WTC11 (cell line): ENCODE results near the gene DPF1. TPM values are rescaled to one million over a fixed set of nuclear protein-coding genes. Genes with fewer than 3 reads are reported as not detected.

Source experiments
- ATAC-seq: fragments of 200-7000 bp; cut with Tn5 transposase; 2 replicates; pipeline ENCODE4 v1.10.0; 2021; ENCODE audit warnings: mild to moderate bottlenecking, moderate library complexity
- CTCF ChIA-PET: fragments of 300-600 bp; sonication (Branson Sonifier 250); formaldehyde crosslinking; loops from one replicate; lab custom pipeline; 2021; ENCODE audit warnings: antibody characterized with exemption; lab: Charles Lee
- POLR2A ChIA-PET: fragments of 350-600 bp; sonication (Branson Sonifier 250); formaldehyde crosslinking; loops from one replicate; lab custom pipeline; 2021; ENCODE audit warnings: antibody characterized with exemption; lab: Charles Lee
- DNase-seq: peaks from one replicate; pipeline ENCODE4 v3.0.0; 2021; ENCODE audit warnings: low spot score
- H3K27ac Mint-ChIP-seq: 2 replicates; pipeline ENCODE4 v1.8.0; 2021; ENCODE audit warnings: mixed read lengths
- H3K27me3 Mint-ChIP-seq: 2 replicates; pipeline ENCODE4 v1.8.0; 2021; ENCODE audit warnings: low read depth, mild to moderate bottlenecking, moderate library complexity, mixed read lengths
- H3K36me3 Mint-ChIP-seq: 2 replicates; pipeline ENCODE4 v1.8.0; 2021; ENCODE audit warnings: mixed read lengths
- H3K4me1 Mint-ChIP-seq: 2 replicates; pipeline ENCODE4 v1.8.0; 2022; ENCODE audit warnings: mixed read lengths
- H3K4me3 Mint-ChIP-seq: 2 replicates; pipeline ENCODE4 v1.8.0; 2021; ENCODE audit warnings: mild to moderate bottlenecking, moderate library complexity, mixed read lengths
- H3K9me3 Mint-ChIP-seq: 2 replicates; pipeline ENCODE4 v1.8.0; 2021; ENCODE audit warnings: mixed read lengths
- ATF6 ChIP-seq: sonication (generic); formaldehyde crosslinking; IDR thresholded peaks from 2 replicates; pipeline ENCODE4 v1.8.1; 2023; ENCODE audit warnings: mild to moderate bottlenecking, missing genetic modification reagents
- ETV6 ChIP-seq: sonication (generic); formaldehyde crosslinking; IDR thresholded peaks from 2 replicates; pipeline ENCODE4 v1.8.1; 2022; ENCODE audit warnings: mild to moderate bottlenecking, missing genetic modification reagents
- FOXJ3 ChIP-seq: sonication (generic); formaldehyde crosslinking; IDR thresholded peaks from 2 replicates; pipeline ENCODE4 v1.9.0; 2021; ENCODE audit warnings: missing genetic modification reagents, mild to moderate bottlenecking, borderline replicate concordance
- IRF1 ChIP-seq: sonication (generic); formaldehyde crosslinking; IDR thresholded peaks from 2 replicates; pipeline ENCODE4 v1.8.0; 2023; ENCODE audit warnings: missing genetic modification reagents
- IRF2 ChIP-seq: sonication (generic); formaldehyde crosslinking; IDR thresholded peaks from 2 replicates; pipeline ENCODE4 v1.8.0; 2022; ENCODE audit warnings: low read depth, missing genetic modification reagents, borderline replicate concordance
- NFE2L1 ChIP-seq: sonication (generic); formaldehyde crosslinking; IDR thresholded peaks from 2 replicates; pipeline ENCODE4 v1.8.1; 2023; ENCODE audit warnings: missing genetic modification reagents
- NFYB ChIP-seq: sonication (generic); formaldehyde crosslinking; conservative IDR thresholded peaks from 2 replicates; pipeline ENCODE4 v1.8.0; 2022; ENCODE audit warnings: low read depth, missing genetic modification reagents
- SMAD3 ChIP-seq: sonication (generic); formaldehyde crosslinking; IDR thresholded peaks from 2 replicates; pipeline ENCODE4 v1.8.0; 2022; ENCODE audit warnings: missing genetic modification reagents, mild to moderate bottlenecking, borderline replicate concordance
- SMAD4 ChIP-seq: sonication (generic); formaldehyde crosslinking; IDR thresholded peaks from 2 replicates; pipeline ENCODE4 v1.8.0; 2022; ENCODE audit warnings: mild to moderate bottlenecking, missing genetic modification reagents
- TCF7 ChIP-seq: sonication (generic); formaldehyde crosslinking; IDR thresholded peaks from 2 replicates; pipeline ENCODE4 v1.8.0; 2022; ENCODE audit warnings: mild to moderate bottlenecking, low read depth, missing genetic modification reagents, moderate library complexity
- TP53 ChIP-seq: sonication (generic); formaldehyde crosslinking; IDR thresholded peaks from 2 replicates; pipeline ENCODE4 v1.8.1; 2023; ENCODE audit warnings: mild to moderate bottlenecking, missing genetic modification reagents
- USF1 ChIP-seq: sonication (generic); formaldehyde crosslinking; IDR thresholded peaks from 2 replicates; pipeline ENCODE4 v1.8.0; 2022; ENCODE audit warnings: mild to moderate bottlenecking, missing genetic modification reagents
- ZNF416 ChIP-seq: fragments of 250-450 bp; sonication (Bioruptor Pico); IDR thresholded peaks from 2 replicates; pipeline ENCODE4 v1.9.0; 2021; ENCODE audit warnings: mild to moderate bottlenecking, inconsistent platforms
- total RNA-seq: library from RNA; stranded (reverse); gene quantifications from 3 replicates; pipeline ENCODE4 v1.2.3, GENCODE V29; 2021
- TF ChIP-seq, protein P1 (sequence below): fragments of 250-450 bp; sonication (Bioruptor Pico); conservative IDR thresholded peaks from 2 replicates; pipeline ENCODE4 v1.9.0; 2021; ENCODE audit warnings: mild to moderate bottlenecking
- TF ChIP-seq, protein P2 (sequence below): fragments of 250-450 bp; sonication (Bioruptor Pico); IDR thresholded peaks from 2 replicates; pipeline ENCODE4 v1.9.0; 2021; ENCODE audit warnings: mild to moderate bottlenecking
- TF ChIP-seq, protein P3 (sequence below): fragments of 200-600 bp; IDR thresholded peaks from 2 replicates; pipeline ENCODE4 v1.8.0; 2022; ENCODE audit warnings: antibody characterized with exemption
- TF ChIP-seq, protein P4 (sequence below): sonication (generic); formaldehyde crosslinking; IDR thresholded peaks from 2 replicates; pipeline ENCODE4 v1.8.0; 2023; ENCODE audit warnings: missing genetic modification reagents, mild to moderate bottlenecking, borderline replicate concordance
- TF ChIP-seq, protein P5 (sequence below): sonication (generic); formaldehyde crosslinking; IDR thresholded peaks from 2 replicates; pipeline ENCODE4 v1.8.1; 2023; ENCODE audit warnings: mild to moderate bottlenecking, missing genetic modification reagents, moderate library complexity

Gene DPF1
- total RNA-seq, 1 experiment from 2014 or later, result 6.8 TPM

DNA sequence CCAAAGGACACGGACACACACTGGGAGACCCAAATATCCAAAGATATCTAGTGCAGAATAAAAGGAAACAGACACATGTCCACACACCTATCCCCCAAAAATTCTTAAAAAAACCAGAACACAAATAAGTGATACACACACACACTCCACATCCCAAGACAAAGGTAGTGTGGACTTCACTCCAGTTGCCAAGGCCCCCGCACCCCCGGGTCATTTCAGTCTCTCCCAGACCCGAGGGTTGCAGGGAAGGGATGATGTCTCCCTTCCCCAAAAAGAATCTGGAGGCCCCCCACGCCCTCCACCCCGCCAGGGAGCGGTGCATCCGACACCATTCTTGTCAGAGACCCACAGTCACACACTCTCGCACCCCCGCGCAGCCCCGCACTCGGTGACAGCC is 407 bp downstream of the DPF1 start:
- peaks cover 15% of the 10 kb centered on the region for H3K27me3 Mint-ChIP-seq
- TF ChIP-seq, protein P1, sequence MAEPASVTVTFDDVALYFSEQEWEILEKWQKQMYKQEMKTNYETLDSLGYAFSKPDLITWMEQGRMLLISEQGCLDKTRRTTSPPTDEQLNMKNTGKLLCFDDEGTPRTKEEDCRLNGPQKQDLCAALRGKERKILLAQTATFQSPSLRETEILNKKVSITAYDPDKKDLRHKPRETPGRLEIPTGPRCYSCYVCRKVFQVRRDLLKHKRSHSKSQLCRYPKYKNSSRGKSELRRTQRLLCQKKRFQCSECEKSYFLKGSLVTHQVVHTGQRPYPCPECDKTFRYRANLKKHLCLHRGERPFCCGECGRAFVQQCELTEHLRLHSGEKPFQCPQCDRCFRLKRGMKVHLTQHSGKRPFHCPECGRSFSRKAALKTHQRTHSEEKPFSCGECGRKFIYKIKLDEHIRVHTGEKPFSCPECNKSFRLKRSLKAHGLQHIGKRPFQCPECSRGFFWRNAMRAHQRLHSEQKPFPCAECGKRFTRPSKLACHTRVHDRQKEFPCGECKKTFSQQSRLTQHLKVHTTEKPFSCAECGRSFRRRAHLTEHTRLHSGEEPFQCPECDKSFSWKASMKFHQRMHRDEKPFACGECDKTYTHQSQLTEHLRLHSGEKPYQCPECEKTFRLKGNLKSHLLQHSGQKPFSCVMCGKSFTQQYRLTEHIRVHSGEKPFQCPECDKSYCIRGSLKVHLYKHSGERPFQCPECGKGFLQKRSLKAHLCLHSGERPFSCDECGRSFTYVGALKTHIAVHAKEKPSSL (CRISPR knock-in tag), result no peak
- TF ChIP-seq ZNF416 (no peak), TP53 (no peak), TCF7 (CRISPR knock-in tag) (no peak), NFE2L1 (no peak), SMAD3 (CRISPR knock-in tag) (no peak), ATF6 (CRISPR knock-in tag) (no peak), NFYB (CRISPR knock-in tag) (no peak), USF1 (CRISPR knock-in tag) (no peak)
- TF ChIP-seq, protein P2, sequence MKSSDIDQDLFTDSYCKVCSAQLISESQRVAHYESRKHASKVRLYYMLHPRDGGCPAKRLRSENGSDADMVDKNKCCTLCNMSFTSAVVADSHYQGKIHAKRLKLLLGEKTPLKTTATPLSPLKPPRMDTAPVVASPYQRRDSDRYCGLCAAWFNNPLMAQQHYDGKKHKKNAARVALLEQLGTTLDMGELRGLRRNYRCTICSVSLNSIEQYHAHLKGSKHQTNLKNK, result no peak
- TF ChIP-seq, all 79 proteins: peak for 0
- peak overlapping the region; percentile 80 for H3K4me3 Mint-ChIP-seq
- DNase-seq (no peak), ATAC-seq (no peak)
- ChIA-PET POLR2A (no interaction called here), CTCF (no interaction called here)
- peaks cover 25% of the 10 kb centered on the region for H3K4me1 Mint-ChIP-seq
- H3K9me3 Mint-ChIP-seq, result no peaks in the 10 kb centered on the region
- peak overlapping the region; percentile 28; the same call in 1 of the 2 replicates for H3K27ac Mint-ChIP-seq
- H3K36me3 Mint-ChIP-seq, result no peaks in the 10 kb centered on the region

GRCh38 chr19:38223119-38223523 is 901 bp downstream of the DPF1 start:
- DNase-seq (no peak), ATAC-seq (no peak)
- Mint-ChIP-seq H3K27ac (peak overlapping the region; percentile 28), H3K9me3 (no peaks in the 10 kb centered on the region), H3K4me3 (peak overlapping the region; percentile 80), H3K36me3 (no peaks in the 10 kb centered on the region), H3K4me1 (peaks cover 25% of the 10 kb centered on the region), H3K27me3 (peaks cover 13% of the 10 kb centered on the region)
- ChIA-PET POLR2A (no interaction called here), CTCF (no interaction called here)
- no peak for TF ChIP-seq IRF1 (CRISPR knock-in tag)
- no peak for TF ChIP-seq SMAD4 (CRISPR knock-in tag)
- TF ChIP-seq, protein P3, sequence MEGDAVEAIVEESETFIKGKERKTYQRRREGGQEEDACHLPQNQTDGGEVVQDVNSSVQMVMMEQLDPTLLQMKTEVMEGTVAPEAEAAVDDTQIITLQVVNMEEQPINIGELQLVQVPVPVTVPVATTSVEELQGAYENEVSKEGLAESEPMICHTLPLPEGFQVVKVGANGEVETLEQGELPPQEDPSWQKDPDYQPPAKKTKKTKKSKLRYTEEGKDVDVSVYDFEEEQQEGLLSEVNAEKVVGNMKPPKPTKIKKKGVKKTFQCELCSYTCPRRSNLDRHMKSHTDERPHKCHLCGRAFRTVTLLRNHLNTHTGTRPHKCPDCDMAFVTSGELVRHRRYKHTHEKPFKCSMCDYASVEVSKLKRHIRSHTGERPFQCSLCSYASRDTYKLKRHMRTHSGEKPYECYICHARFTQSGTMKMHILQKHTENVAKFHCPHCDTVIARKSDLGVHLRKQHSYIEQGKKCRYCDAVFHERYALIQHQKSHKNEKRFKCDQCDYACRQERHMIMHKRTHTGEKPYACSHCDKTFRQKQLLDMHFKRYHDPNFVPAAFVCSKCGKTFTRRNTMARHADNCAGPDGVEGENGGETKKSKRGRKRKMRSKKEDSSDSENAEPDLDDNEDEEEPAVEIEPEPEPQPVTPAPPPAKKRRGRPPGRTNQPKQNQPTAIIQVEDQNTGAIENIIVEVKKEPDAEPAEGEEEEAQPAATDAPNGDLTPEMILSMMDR, result no peak
- TF ChIP-seq, protein P4, sequence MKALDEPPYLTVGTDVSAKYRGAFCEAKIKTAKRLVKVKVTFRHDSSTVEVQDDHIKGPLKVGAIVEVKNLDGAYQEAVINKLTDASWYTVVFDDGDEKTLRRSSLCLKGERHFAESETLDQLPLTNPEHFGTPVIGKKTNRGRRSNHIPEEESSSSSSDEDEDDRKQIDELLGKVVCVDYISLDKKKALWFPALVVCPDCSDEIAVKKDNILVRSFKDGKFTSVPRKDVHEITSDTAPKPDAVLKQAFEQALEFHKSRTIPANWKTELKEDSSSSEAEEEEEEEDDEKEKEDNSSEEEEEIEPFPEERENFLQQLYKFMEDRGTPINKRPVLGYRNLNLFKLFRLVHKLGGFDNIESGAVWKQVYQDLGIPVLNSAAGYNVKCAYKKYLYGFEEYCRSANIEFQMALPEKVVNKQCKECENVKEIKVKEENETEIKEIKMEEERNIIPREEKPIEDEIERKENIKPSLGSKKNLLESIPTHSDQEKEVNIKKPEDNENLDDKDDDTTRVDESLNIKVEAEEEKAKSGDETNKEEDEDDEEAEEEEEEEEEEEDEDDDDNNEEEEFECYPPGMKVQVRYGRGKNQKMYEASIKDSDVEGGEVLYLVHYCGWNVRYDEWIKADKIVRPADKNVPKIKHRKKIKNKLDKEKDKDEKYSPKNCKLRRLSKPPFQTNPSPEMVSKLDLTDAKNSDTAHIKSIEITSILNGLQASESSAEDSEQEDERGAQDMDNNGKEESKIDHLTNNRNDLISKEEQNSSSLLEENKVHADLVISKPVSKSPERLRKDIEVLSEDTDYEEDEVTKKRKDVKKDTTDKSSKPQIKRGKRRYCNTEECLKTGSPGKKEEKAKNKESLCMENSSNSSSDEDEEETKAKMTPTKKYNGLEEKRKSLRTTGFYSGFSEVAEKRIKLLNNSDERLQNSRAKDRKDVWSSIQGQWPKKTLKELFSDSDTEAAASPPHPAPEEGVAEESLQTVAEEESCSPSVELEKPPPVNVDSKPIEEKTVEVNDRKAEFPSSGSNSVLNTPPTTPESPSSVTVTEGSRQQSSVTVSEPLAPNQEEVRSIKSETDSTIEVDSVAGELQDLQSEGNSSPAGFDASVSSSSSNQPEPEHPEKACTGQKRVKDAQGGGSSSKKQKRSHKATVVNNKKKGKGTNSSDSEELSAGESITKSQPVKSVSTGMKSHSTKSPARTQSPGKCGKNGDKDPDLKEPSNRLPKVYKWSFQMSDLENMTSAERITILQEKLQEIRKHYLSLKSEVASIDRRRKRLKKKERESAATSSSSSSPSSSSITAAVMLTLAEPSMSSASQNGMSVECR (CRISPR knock-in tag), result no peak
- TF ChIP-seq FOXJ3 (CRISPR knock-in tag), result no peak
- TF ChIP-seq ETV6 (CRISPR knock-in tag), result no peak
- TF ChIP-seq, protein P5, sequence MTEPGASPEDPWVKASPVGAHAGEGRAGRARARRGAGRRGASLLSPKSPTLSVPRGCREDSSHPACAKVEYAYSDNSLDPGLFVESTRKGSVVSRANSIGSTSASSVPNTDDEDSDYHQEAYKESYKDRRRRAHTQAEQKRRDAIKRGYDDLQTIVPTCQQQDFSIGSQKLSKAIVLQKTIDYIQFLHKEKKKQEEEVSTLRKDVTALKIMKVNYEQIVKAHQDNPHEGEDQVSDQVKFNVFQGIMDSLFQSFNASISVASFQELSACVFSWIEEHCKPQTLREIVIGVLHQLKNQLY (CRISPR knock-in tag), result no peak
- no peak for TF ChIP-seq IRF2 (CRISPR knock-in tag)
